CD4-positive, alpha-beta T cell treated with Interleukin-15 for 4 hours (primary cell): ENCODE data around the gene PCDHB8.
A peak's percentile ranks its signal among the peaks of the same experiment; 100 is the strongest.
"Not testable (repeated sequence)": the region's sequence is repeated elsewhere in the genome, so short reads cannot be mapped to it uniquely, and the experiment has no call there.

Source experiments
- DNase-seq: peaks from one replicate; pipeline ENCODE4 v3.0.0-alpha.2; 2020; ENCODE audit warnings: low spot score

The PCDHB8 gene

DNA sequence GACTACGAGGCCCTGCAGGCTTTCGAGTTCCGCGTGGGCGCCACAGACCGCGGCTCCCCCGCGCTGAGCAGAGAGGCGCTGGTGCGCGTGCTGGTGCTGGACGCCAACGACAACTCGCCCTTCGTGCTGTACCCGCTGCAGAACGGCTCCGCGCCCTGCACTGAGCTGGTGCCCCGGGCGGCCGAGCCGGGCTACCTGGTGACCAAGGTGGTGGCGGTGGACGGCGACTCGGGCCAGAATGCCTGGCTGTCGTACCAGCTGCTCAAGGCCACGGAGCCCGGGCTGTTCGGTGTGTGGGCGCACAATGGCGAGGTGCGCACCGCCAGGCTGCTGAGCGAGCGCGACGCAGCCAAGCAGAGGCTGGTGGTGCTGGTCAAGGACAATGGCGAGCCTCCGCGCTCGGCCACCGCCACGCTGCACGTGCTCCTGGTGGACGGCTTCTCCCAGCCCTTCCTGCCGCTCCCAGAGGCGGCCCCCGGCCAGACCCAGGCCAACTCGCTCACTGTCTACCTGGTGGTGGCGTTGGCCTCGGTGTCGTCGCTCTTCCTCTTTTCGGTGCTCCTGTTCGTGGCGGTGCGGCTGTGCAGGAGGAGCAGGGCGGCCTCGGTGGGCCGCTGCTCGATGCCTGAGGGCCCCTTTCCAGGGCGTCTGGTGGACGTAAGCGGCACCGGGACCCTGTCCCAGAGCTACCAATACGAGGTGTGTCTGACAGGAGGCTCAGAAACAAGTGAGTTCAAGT is 6.7 kb downstream of the PCDHB8 start:
- not testable (repeated sequence) for DNase-seq

GRCh38 chr5:141186897-141187512 is 9.4 kb downstream of the PCDHB8 start, which contains the start of gene PCDHB9:
Gene PCDHB9, plus strand, starts transcription at chr5:141187161. Its CDS starts 158 bp downstream, at chr5:141187319.
- DNase-seq = peak; percentile 14

DNA sequence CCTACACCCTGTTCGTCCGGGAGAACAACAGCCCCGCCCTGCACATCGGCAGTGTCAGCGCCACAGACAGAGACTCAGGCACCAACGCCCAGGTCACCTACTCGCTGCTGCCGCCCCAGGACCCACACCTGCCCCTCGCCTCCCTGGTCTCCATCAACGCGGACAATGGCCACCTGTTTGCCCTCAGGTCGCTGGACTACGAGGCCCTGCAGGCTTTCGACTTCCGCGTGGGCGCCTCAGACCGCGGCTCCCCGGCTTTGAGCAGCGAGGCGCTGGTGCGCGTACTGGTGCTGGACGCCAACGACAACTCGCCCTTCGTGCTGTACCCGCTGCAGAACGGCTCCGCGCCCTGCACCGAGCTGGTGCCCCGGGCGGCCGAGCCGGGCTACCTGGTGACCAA is 11.1 kb downstream of the PCDHB8 start:
- not testable (repeated sequence) for DNase-seq

DNA sequence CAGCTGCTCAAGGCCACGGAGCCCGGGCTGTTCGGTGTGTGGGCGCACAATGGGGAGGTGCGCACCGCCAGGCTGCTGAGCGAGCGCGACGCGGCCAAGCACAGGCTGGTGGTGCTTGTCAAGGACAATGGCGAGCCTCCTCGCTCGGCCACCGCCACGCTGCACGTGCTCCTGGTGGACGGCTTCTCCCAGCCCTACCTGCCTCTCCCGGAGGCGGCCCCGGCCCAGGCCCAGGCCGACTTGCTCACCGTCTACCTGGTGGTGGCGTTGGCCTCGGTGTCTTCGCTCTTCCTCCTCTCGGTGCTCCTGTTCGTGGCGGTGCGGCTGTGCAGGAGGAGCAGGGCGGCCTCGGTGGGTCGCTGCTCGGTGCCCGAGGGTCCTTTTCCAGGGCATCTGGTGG is 11.5 kb downstream of the PCDHB8 start:
- DNase-seq = not testable (repeated sequence)

DNA sequence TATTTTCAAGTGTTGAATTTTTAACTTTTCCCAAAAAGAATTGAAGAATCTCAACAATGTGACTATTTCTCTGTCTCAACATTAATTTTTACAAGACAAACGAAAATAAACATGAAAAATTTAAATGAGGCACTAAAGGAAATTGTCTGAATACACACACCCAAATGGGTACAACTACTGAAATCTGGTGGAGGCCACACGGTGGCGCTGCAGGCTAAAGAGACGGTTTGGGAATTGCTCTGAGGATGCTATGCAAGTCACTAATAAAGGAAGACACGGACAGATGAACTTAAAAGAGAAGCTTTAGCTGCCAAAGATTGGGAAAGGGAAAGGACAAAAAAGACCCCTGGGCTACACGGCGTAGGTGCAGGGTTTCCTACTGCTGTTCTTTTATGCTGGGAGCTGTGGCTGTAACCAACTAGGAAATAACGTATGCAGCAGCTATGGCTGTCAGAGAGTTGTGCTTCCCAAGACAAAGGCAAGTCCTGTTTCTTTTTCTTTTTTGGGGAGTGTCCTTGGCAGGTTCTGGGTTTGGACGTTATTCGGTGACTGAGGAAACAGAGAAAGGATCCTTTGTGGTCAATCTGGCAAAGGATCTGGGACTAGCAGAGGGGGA is 14.6 kb downstream of the PCDHB8 start, which contains the start of gene PCDHB10:
TSS of gene PCDHB10 (plus strand) at position 244 of the 616 bp plus-strand sequence. CDS start at position 444, 200 bp downstream.
- peak; percentile 7 for DNase-seq

- DNase-seq = not testable (repeated sequence)
Observed at GRCh38 chr5:141194332-141194731, 16.7 kb downstream of the PCDHB8 start.

- DNase-seq = no peak
Observed at GRCh38 chr5:141196363-141196762, 18.8 kb downstream of the PCDHB8 start.

GRCh38 chr5:141199359-141200235 is 22.0 kb downstream of the PCDHB8 start, which contains the start of gene PCDHB11:
Gene PCDHB11, plus strand, starts transcription at chr5:141199627. Its CDS starts 148 bp downstream, at chr5:141199775.
- DNase-seq = no peak

GRCh38 chr5:141201126-141201525 is 23.5 kb downstream of the PCDHB8 start:
- not testable (repeated sequence) for DNase-seq

GRCh38 chr5:141201646-141202045 is 24.1 kb downstream of the PCDHB8 start:
- not testable (repeated sequence) for DNase-seq

GRCh38 chr5:141208478-141208877 is 30.9 kb downstream of the PCDHB8 start, which contains the start of gene PCDHB12:
Gene PCDHB12, plus strand, starts transcription at chr5:141208719. Its CDS starts 189 bp downstream, at chr5:141208908.
- no peak for DNase-seq

DNA sequence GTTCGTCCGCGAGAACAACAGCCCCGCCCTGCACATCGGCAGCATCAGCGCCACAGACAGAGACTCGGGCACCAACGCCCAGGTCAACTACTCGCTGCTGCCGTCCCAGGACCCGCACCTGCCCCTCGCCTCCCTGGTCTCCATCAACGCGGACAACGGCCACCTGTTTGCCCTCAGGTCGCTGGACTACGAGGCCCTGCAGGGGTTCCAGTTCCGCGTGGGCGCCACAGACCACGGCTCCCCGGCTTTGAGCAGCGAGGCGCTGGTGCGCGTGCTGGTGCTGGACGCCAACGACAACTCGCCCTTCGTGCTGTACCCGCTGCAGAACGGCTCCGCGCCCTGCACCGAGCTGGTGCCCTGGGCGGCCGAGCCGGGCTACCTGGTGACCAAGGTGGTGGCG is 32.7 kb downstream of the PCDHB8 start:
- DNase-seq = not testable (repeated sequence)

GRCh38 chr5:141210849-141211248 is 33.3 kb downstream of the PCDHB8 start:
- DNase-seq = not testable (repeated sequence)

DNA sequence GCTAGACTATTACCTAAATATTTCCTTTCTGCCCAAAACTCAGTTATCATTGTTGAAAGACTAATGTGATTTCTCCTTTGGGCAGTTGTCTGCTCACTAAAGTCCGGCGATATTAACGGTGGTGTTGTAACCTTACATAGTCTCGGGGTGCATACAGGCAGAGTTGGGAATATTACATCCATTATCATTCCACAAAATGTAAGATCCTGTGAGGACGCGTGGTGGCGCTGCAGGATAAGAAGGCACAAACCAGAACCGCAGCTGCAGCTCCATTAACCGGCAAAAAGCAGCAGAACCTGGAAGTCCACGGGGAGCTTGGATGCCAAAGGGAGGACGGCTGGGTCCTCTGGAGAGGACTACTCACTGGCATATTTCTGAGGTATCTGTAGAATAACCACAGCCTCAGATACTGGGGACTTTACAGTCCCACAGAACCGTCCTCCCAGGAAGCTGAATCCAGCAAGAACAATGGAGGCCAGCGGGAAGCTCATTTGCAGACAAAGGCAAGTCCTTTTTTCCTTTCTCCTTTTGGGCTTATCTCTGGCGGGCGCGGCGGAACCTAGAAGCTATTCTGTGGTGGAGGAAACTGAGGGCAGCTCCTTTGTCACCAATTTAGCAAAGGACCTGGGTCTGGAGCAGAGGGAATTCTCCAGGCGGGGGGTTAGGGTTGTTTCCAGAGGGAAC is 36.2 kb downstream of the PCDHB8 start, which contains the start of gene PCDHB13:
TSS of gene PCDHB13 (plus strand) at position 264 of the 684 bp plus-strand sequence. CDS start at position 469, 205 bp downstream.
- DNase-seq = not testable (repeated sequence)

DNA sequence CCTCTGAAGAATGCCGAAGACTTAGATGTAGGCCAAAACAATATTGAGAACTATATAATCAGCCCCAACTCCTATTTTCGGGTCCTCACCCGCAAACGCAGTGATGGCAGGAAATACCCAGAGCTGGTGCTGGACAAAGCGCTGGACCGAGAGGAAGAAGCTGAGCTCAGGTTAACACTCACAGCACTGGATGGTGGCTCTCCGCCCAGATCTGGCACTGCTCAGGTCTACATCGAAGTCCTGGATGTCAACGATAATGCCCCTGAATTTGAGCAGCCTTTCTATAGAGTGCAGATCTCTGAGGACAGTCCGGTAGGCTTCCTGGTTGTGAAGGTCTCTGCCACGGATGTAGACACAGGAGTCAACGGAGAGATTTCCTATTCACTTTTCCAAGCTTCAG is 37.0 kb downstream of the PCDHB8 start:
- DNase-seq = not testable (repeated sequence)

DNA sequence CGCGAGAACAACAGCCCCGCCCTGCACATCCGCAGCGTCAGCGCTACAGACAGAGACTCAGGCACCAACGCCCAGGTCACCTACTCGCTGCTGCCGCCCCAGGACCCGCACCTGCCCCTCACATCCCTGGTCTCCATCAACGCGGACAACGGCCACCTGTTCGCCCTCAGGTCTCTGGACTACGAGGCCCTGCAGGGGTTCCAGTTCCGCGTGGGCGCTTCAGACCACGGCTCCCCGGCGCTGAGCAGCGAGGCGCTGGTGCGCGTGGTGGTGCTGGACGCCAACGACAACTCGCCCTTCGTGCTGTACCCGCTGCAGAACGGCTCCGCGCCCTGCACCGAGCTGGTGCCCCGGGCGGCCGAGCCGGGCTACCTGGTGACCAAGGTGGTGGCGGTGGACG is 37.9 kb downstream of the PCDHB8 start:
- DNase-seq = not testable (repeated sequence)

DNA sequence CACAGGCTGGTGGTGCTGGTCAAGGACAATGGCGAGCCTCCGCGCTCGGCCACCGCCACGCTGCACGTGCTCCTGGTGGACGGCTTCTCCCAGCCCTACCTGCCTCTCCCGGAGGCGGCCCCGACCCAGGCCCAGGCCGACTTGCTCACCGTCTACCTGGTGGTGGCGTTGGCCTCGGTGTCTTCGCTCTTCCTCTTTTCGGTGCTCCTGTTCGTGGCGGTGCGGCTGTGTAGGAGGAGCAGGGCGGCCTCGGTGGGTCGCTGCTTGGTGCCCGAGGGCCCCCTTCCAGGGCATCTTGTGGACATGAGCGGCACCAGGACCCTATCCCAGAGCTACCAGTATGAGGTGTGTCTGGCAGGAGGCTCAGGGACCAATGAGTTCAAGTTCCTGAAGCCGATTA is 38.4 kb downstream of the PCDHB8 start:
- not testable (repeated sequence) for DNase-seq

- DNase-seq = no peak
Observed at GRCh38 chr5:141223112-141223783, 45.7 kb downstream of the PCDHB8 start, which contains the start of gene PCDHB14. Gene PCDHB14, plus strand, starts transcription at chr5:141223343. Its CDS starts 163 bp downstream, at chr5:141223506.

DNA sequence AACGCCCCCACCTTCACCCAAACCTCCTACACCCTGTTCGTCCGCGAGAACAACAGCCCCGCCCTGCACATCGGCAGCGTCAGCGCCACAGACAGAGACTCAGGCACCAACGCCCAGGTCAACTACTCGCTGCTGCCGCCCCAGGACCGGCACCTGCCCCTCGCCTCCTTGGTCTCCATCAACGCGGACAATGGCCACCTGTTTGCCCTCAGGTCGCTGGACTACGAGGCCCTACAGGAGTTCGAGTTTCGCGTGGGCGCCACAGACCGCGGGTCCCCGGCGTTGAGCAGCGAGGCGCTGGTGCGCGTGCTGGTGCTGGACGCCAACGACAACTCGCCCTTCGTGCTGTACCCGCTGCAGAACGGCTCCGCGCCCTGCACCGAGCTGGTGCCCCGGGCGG is 47.3 kb downstream of the PCDHB8 start:
- not testable (repeated sequence) for DNase-seq

- not testable (repeated sequence) for DNase-seq
Observed at GRCh38 chr5:141225421-141225820, 47.8 kb downstream of the PCDHB8 start.
